Spinal cord (tissue), 10 donors: Measurements from ENCODE around the gene ARHGEF37. TPM values are rescaled to one million over a fixed set of nuclear protein-coding genes. Genes with fewer than 3 reads are reported as not detected.

Source experiments
- DNase-seq, 6 donors: peaks; one replicate each; pipeline versions ENCODE4 v3.0.0 to v3.0.0-alpha.2; 2013 to 2015; ENCODE audit warnings: low spot score in 6 of 6, low read depth in 4 of 6
- H3K27ac ChIP-seq: one replicate; pipeline ENCODE4 v1.5.1; 2013; ENCODE audit warnings: low read depth, low read length, control low read depth
- H3K27me3 ChIP-seq: one replicate; pipeline ENCODE4 v1.6.1; 2013; ENCODE audit warnings: low read length; ENCODE audit not compliant: control insufficient read depth, insufficient read depth
- H3K36me3 ChIP-seq: one replicate; pipeline ENCODE4 v1.6.1; 2013; ENCODE audit warnings: low read length; ENCODE audit not compliant: control insufficient read depth, insufficient read depth
- H3K4me1 ChIP-seq: one replicate; pipeline ENCODE4 v1.6.1; 2013; ENCODE audit warnings: low read length; ENCODE audit not compliant: control insufficient read depth, insufficient read depth
- H3K4me3 ChIP-seq: one replicate; pipeline ENCODE4 v1.5.1; 2013; ENCODE audit warnings: low read depth, low read length, control low read depth
- H3K9me3 ChIP-seq: one replicate; pipeline ENCODE4 v1.6.1; 2013; ENCODE audit warnings: low read length; ENCODE audit not compliant: control insufficient read depth, insufficient read depth
- WGBS: methylation state at CpG from one replicate; pipeline ENCODE4 v1.1.5; 2013; ENCODE audit warnings: missing lambda C conversion rate; ENCODE audit not compliant: insufficient coverage; 5-methylcytosine and 5-hydroxymethylcytosine counted together
- polyA plus RNA-seq, 2 donors: library from polyadenylated mRNA; unstranded; fragments of 120-200 nt; gene quantifications; one replicate each; pipeline ENCODE4 v1.2.1, GENCODE V29; 2013; ENCODE audit not compliant: insufficient read length in 2 of 2
- small RNA-seq: library from RNA; depleted of rRNA; stranded (forward); fragments of <200 nt; gene quantifications from one replicate; pipeline ENCODE3, GENCODE V24; 2014; ENCODE audit warnings: low replicate concordance
- total RNA-seq, 2 donors: library from RNA; depleted of rRNA in 1 of 2; stranded (reverse); fragments of 120-200 nt in 1 of 2; fragments of >200 nt in 1 of 2; gene quantifications; one replicate each; pipeline versions ENCODE4 v1.2.3 to v1.2.4, GENCODE V29; 2013 to 2014
- donor health status: healthy.

The ARHGEF37 gene
- total and polyA plus RNA-seq, 4 donors, result 5.6 to 22.3 (median 7.1) TPM

DNA sequence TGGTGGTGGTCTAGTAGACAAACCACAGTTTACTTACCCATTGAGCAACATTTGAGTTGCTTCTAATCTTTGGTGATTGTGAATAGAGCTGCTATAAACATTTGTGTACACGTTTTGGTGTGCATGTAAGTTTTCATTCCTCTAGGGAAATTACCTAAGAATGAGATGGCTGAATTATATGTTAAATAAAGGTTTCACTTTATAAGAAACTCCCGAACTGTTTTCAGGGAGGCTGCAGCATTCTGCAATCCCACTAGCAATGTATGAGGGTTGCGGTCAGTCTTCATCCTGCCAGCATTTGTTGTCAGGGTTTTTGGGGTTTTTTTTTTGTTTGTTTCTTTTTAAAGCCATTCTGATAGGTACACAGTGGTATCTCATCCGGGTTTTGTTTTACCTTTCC, 103.1 kb downstream of the ARHGEF37 start:
- no peak for DNase-seq
- Histone ChIP-seq H3K4me1 (no peaks in the 10 kb centered on the region), H3K27ac (no peak overlapping the region), H3K27me3 (no peaks in the 10 kb centered on the region), H3K9me3 (no peaks in the 10 kb centered on the region), H3K36me3 (no peaks in the 10 kb centered on the region), H3K4me3 (no peak overlapping the region)
- WGBS, result 100% methylated on average over 1 of the region's 4 CpGs

Small RNA genes lying within 50 kb of the gene (small RNA-seq; reads per million reads assigned to genes)
- not detected for gene RNU6-588P

Other genes starting within 250 kb of the ARHGEF37 start
- 10 to 100 TPM; 16.3 to 33.4 TPM for gene GRPEL2, start 236.0 kb upstream of the ARHGEF37 start, total RNA-seq
- gene GRPEL2, start 236.0 kb upstream of the ARHGEF37 start, polyA plus RNA-seq, result 10 to 100 TPM; 14.6 to 21.4 TPM
- gene PCYOX1L, start 223.5 kb upstream of the ARHGEF37 start, total RNA-seq, result 10 to 100 TPM; 14.2 to 15.7 TPM
- 10 to 100 TPM; 26.6 to 28.6 TPM for gene PCYOX1L, start 223.5 kb upstream of the ARHGEF37 start, polyA plus RNA-seq
- gene IL17B, start 202.2 kb upstream of the ARHGEF37 start, total RNA-seq, result 1 to 10 TPM; 2.9 to 4.0 TPM
- 1 to 10 TPM in 1 of 2 donors, under 1 TPM in 1; 0.87 to 1.6 TPM for gene IL17B, start 202.2 kb upstream of the ARHGEF37 start, polyA plus RNA-seq
- 100 to 1,000 TPM; 263 to 310 TPM for gene CSNK1A1, start 30.1 kb upstream of the ARHGEF37 start, total RNA-seq
- gene CSNK1A1, start 30.1 kb upstream of the ARHGEF37 start, polyA plus RNA-seq, result 100 to 1,000 TPM; 145 to 190 TPM
- 1 to 10 TPM; 4.4 to 5.2 TPM for gene PPARGC1B, start 148.8 kb downstream of the ARHGEF37 start, total RNA-seq
- 1 to 10 TPM; 4.2 to 4.9 TPM for gene PPARGC1B, start 148.8 kb downstream of the ARHGEF37 start, polyA plus RNA-seq